Neutrophil (primary cell): ENCODE results near the gene ITPR1.
A peak's percentile ranks its signal among the peaks of the same experiment; 100 is the strongest.

ENCODE experiments used
- H3K27ac ChIP-seq: fragments of 200-600 bp; sonication (generic); 2 replicates; pipeline ENCODE4 v1.5.1; 2016; ENCODE audit warnings: mild to moderate bottlenecking, moderate library complexity
- H3K27me3 ChIP-seq: fragments of 200-600 bp; sonication (generic); 2 replicates; pipeline ENCODE4 v1.6.0; 2016; ENCODE audit warnings: mild to moderate bottlenecking
- H3K36me3 ChIP-seq: fragments of 200-600 bp; sonication (generic); 2 replicates; pipeline ENCODE4 v1.5.1; 2017
- H3K4me1 ChIP-seq, 2 experiments: fragments of 200-600 bp in 1 of 2; sonication (generic) in 1 of 2; 1 replicate in 1 of 2; 2 replicates in 1 of 2; pipeline versions ENCODE4 v1.5.1 to v1.6.1; 2013 to 2016; ENCODE audit warnings: low read depth in 1 of 2, low read length in 1 of 2, mild to moderate bottlenecking in 1 of 2, moderate library complexity in 1 of 2; ENCODE audit not compliant: control insufficient read depth in 1 of 2, insufficient read depth in 1 of 2
- H3K4me3 ChIP-seq, 2 experiments: fragments of 200-600 bp in 1 of 2; sonication (generic) in 1 of 2; 1 replicate in 1 of 2; 2 replicates in 1 of 2; pipeline ENCODE4 v1.5.1; 2013 to 2016; ENCODE audit warnings: low read depth in 1 of 2, low read length in 1 of 2, mild to moderate bottlenecking in 1 of 2, moderate library complexity in 1 of 2
- H3K9me3 ChIP-seq: fragments of 200-600 bp; sonication (generic); 2 replicates; pipeline ENCODE4 v1.5.1; 2016
- TF ChIP-seq, protein P1 (sequence below): fragments of 200-600 bp; sonication (generic); IDR thresholded peaks from 2 replicates; pipeline ENCODE4 v1.5.1; 2016; ENCODE audit warnings: antibody characterized with exemption

ITPR1 gene

DNA sequence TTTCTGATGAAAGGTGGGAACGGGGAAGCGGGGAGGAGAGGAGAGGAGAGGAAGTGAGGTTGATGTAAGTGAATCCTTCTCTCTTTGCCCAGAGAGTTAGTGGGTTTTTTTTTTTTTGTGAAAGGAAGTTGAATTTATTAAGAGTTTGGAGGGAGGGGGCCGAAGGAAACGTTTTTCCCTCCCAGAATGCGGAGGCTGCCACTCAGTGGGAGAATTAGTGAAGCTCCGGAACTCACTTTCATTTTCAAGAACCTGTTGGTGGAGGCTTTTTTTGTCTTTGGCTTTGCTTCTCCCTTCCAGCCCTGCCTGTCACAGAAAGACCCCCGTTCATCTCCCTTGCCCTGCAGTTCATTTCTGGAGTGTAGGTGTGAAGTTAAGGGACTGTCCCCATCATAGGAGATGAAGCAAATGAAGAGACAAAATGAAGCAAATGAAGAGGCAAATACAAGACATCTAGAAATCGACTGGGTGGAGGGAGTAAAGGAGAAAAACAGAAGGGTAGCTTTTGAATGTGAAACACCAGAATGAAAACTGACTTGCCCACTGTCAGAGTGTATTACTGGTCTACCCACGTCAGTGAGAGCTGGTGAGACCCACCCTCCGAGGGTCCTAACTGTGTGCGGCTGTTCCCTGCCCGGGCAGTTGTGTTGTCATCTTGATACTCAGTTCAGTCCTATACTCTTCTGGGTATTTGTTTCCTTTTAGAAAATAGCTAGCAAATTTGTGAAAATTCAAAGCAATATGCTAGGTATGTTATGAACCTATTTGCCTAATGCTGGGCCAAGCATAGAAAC lies 91.5 kb downstream of the ITPR1 start:
- Histone ChIP-seq H3K27ac (peak overlapping the region; percentile 15), H3K27me3 (no peaks in the 10 kb centered on the region), H3K9me3 (no peaks in the 10 kb centered on the region), H3K4me3 (peak overlapping the region in 1 of 2 experiments; percentile 20), H3K4me1 (peaks cover 11 to 23% of the 10 kb centered on the region in 2 experiments), H3K36me3 (no peaks in the 10 kb centered on the region)
- TF ChIP-seq, protein P1, sequence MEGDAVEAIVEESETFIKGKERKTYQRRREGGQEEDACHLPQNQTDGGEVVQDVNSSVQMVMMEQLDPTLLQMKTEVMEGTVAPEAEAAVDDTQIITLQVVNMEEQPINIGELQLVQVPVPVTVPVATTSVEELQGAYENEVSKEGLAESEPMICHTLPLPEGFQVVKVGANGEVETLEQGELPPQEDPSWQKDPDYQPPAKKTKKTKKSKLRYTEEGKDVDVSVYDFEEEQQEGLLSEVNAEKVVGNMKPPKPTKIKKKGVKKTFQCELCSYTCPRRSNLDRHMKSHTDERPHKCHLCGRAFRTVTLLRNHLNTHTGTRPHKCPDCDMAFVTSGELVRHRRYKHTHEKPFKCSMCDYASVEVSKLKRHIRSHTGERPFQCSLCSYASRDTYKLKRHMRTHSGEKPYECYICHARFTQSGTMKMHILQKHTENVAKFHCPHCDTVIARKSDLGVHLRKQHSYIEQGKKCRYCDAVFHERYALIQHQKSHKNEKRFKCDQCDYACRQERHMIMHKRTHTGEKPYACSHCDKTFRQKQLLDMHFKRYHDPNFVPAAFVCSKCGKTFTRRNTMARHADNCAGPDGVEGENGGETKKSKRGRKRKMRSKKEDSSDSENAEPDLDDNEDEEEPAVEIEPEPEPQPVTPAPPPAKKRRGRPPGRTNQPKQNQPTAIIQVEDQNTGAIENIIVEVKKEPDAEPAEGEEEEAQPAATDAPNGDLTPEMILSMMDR: no peak

DNA sequence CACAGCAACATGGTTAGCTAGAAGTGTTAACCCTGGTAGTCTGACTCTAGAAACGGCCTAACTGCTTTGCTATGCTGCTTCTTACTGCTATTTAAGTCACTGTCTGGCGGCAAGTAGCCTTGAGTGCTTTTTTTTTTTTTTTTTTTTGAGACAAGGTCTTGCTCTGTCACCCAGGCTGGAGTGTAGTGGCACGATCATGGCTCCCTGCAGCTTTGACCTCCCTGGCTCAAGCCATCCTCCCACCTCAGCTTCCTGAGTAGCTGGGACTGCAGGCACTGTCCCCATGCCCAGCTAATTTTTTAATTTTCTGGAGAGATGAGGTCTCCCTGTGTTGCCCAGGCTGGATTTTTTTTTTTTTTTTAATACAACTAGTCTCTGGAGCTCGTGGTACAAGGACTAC lies 93.2 kb downstream of the ITPR1 start:
- TF ChIP-seq, protein P1: no peak
- no peak overlapping the region for H3K27ac ChIP-seq
- no peaks in the 10 kb centered on the region for H3K9me3 ChIP-seq
- H3K27me3 ChIP-seq: no peaks in the 10 kb centered on the region
- no peak overlapping the region for H3K4me3 ChIP-seq
- H3K4me1 ChIP-seq: peaks cover 11 to 22% of the 10 kb centered on the region in 2 experiments
- H3K36me3 ChIP-seq: no peaks in the 10 kb centered on the region

- H3K27me3 ChIP-seq: no peaks in the 10 kb centered on the region
- no peaks in the 10 kb centered on the region for H3K36me3 ChIP-seq
- H3K4me1 ChIP-seq: peaks cover 11 to 22% of the 10 kb centered on the region in 2 experiments
- H3K9me3 ChIP-seq: no peaks in the 10 kb centered on the region
- no peak overlapping the region for H3K27ac ChIP-seq
- TF ChIP-seq, protein P1: no peak
- H3K4me3 ChIP-seq: no peak overlapping the region
These were observed 94.1 kb downstream of the ITPR1 start for GRCh38 chr3:4587061-4587837.

GRCh38 chr3:4587838-4588105 lies 94.6 kb downstream of the ITPR1 start:
- TF ChIP-seq, protein P1: no peak
- no peaks in the 10 kb centered on the region for H3K27me3 ChIP-seq
- H3K36me3 ChIP-seq: no peaks in the 10 kb centered on the region
- no peak overlapping the region for H3K4me3 ChIP-seq
- peaks cover 11 to 22% of the 10 kb centered on the region in 2 experiments for H3K4me1 ChIP-seq
- no peak overlapping the region for H3K27ac ChIP-seq
- no peaks in the 10 kb centered on the region for H3K9me3 ChIP-seq

DNA sequence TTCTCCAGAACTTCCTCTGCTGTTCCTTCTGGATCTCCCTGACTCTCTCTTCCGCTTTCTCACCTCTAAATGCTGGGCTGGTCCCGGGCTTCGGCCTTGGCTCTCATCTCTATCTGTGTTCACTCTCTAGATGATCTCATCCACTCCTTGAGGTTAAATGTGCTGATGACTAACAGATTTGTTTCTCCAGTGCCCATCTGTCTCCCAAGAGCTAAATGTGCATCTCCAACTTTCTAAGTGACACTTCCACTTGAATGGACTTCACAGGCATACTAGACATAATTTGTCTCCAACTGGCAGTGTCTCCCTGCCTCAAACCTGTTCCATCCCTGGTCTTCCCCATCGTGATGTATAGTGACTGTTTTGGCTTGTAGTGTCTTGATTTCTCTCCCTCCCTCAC lies 95.3 kb downstream of the ITPR1 start:
- H3K27ac ChIP-seq: no peak overlapping the region
- H3K4me3 ChIP-seq: no peak overlapping the region
- H3K9me3 ChIP-seq: no peaks in the 10 kb centered on the region
- no peaks in the 10 kb centered on the region for H3K27me3 ChIP-seq
- TF ChIP-seq, protein P1: no peak
- H3K4me1 ChIP-seq: peaks cover 11 to 20% of the 10 kb centered on the region in 2 experiments
- no peaks in the 10 kb centered on the region for H3K36me3 ChIP-seq
